Stimulated activated CD4-positive, alpha-beta T cell treated with anti-CD3 and anti-CD28 coated beads, Interleukin-1b, Interleukin-23, amount 100 ng/mL, for 4 hours (primary cell): Measurements from ENCODE around the gene MYL4.
"Not testable (repeated sequence)": the region's sequence is repeated elsewhere in the genome, so short reads cannot be mapped to it uniquely, and the experiment has no call there.

ENCODE experiments used
- DNase-seq, 2 donors: peaks; one replicate each; pipeline ENCODE4 v3.0.0-alpha.2; 2020; ENCODE audit warnings: low read depth in 2 of 2

Gene MYL4

GRCh38 chr17:47208744-47209488, at the start of gene MYL4:
TSS of gene MYL4 (plus strand) at chr17:47209348. CDS start at chr17:47209423, 75 bp downstream.
- DNase-seq, result no peak

DNA sequence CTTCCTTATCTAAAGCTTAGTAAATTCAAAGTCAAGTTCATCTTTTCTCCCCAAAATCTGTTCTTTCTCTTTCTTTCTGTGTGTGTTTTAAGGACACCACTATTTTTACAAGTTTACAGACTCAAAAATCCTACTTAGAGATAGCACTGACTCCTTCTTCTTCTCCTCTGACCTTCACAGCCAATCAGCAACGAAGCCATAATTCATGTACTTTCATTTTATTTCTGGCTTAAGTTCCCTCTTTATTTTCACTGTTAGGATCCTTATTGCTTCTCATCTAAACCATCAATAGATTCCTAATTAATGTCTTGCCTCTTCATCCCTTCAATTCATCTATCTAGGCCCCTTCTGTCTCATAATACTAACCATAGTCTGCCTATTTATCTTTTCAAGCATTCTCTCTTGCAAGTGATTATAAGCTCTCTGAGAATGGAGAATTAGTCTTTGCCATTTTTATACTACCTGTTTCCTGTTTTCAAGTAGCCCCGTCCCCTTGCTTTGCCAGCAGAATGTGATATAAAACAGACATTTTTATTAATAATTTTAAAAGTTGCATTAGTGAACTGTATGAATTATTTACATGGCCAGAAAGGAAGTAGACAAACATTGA, 47.0 kb upstream of the MYL4 start:
- no peak for DNase-seq

- DNase-seq, result no peak
Measured at GRCh38 chr17:47164263-47164662, 44.9 kb upstream of the MYL4 start.

DNA sequence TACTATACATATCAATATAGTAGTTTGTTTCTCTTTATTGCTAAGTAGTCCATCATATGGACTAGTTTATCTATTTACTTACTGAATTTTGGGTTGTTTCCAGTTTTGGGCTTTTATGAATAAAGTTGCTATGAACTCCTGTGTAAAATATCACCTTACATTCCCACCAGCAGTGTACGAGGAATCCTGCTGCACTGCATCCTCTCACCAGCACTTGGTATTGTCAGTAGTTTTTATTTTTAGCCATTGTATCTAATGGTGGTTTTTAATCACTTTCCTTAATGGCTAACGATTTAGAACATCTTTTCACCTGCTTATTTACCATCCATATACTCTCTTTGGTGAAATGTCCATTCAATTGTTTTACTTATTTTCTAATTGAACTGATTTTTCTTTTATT, 44.0 kb upstream of the MYL4 start:
- no peak for DNase-seq

- DNase-seq, result not testable (repeated sequence)
Measured at GRCh38 chr17:47166854-47167253, 42.3 kb upstream of the MYL4 start.

DNA sequence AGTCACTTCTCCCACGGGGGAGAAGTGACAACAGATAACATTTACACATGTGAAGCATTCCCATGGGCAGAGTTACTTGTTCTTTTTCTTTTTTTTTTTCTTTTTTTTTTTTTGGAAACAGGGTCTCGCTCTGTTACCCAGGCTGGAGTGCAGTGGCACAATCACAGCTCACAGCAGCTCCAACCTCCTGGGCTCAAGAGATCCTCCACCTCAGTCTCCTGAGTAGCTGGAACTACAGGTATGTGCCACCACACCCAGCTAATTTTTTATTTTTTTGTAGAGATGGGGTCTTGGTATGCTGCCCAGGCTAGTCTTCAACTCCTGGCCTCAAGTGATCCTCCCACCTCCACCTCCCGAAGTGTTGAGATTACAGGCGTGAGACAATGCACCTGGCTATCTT, 40.3 kb upstream of the MYL4 start:
- DNase-seq, result not testable (repeated sequence)

GRCh38 chr17:47170710-47171109, 38.4 kb upstream of the MYL4 start:
- DNase-seq, result no peak

GRCh38 chr17:47172696-47173565, 36.2 kb upstream of the MYL4 start:
- no peak for DNase-seq

GRCh38 chr17:47174823-47175222, 34.3 kb upstream of the MYL4 start:
- not testable (repeated sequence) for DNase-seq

DNA sequence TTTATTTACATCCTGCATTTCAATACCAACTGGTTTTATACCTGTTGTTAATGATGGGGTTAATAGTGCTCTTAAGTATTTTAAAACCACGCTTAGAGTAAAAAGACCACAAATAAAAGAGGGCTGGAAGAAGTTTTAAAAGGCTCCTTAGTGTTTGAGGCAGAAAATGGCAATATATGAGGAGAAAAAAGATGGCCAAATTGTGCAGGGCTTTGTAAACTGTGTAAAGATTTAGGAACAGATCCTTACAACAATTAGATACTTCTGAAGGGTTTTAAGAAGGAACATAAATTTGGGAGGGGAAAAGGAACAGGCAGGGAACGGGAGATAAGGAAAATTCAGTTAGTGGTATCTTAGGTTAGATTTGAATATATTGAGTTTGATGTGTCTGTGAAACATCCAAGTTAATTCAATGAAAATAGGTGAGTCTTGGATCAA, 32.7 kb upstream of the MYL4 start:
- DNase-seq, result no peak

GRCh38 chr17:47177261-47177660, 31.9 kb upstream of the MYL4 start:
- no peak for DNase-seq

- no peak for DNase-seq
Measured at GRCh38 chr17:47179141-47179540, 30.0 kb upstream of the MYL4 start.

DNA sequence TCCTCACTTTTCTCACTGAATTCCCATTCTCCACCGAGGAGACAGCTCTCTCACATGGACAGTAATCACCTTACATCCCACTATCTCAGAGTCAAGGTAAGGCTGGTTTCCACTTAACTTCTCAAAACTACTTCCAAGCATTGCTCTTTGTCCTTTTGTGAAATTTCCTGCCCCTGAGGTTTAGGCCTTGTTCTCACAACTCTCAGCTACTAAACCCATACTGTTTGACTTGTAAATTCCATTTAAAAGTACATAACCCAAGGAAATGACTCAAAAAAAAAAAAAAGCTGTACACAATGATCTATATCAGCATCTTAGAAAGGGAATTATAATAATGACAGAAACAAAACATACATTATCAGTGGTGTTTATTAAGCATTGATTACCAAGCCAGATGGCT, 28.8 kb upstream of the MYL4 start:
- DNase-seq, result no peak

- DNase-seq, result not testable (repeated sequence)
Measured at GRCh38 chr17:47180988-47181387, 28.2 kb upstream of the MYL4 start.

DNA sequence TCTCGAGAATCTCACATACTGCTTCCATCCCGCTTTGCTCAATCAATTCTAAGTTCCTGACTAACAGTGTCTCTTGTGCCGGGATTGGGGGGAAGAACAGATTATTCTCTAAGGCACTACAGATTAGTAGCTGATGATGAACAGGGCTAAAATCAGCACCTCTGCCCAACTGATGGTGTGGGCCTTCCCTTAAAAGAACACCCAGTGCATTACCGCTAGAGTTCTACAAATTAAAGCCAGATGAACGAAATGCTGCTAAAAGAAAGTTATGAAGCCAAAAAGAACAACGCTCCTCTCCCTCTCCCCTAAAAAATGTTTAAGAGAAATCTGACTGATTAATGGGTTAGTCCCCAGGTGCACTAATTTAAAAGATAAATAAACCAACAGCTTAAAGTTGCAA, 24.5 kb upstream of the MYL4 start:
- no peak for DNase-seq

- DNase-seq, result no peak
Measured at GRCh38 chr17:47188271-47188875, 20.8 kb upstream of the MYL4 start.

DNA sequence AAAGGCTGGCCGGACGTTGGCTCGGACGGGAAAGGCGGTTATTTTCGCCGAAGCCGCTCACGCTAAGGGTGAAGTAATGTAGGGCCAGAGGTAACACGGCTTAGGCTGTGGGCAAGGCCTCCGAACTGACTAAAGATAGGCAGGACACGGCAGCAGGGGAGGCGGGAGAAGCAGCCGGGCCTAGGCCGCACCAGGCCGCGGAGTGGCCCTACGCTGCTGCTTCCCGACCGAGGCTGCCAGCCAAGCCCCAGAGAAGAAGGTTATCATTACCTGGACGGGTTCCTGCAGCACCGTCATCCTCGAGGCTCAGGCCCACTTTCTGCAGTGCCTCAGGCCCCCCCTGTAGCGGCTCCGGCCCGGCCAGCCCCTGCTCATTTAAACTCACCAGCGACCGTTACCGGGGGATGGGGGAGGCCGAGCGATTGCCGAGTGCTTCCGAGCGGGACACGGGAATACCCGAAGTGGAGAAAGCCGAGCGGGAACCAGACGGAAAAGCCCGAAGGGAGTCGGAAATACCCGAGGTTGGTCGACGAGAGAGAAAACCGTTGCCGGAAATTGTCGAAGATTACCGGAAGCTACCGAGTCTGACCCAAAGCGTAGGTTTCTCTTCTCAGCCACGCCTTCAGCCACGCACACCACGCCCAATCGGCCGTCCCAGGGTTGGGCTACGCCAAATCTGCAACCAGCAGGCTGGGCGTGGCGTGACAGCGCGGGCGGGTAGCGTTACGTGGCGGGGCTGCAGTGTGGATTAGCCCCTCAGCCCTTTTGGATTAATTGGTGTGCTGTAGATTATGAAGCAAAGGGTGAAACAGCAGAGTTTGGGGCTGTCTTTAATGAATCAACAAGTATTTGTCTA, 20.0 kb upstream of the MYL4 start, which contains the start of gene CDC27:
TSS of gene CDC27 (minus strand) at position 420 of the 856 bp plus-strand sequence. CDS start at position 297, 123 bp downstream.
- peak; percentile 100 for DNase-seq

- no peak for DNase-seq
Measured at GRCh38 chr17:47189732-47190237, 19.4 kb upstream of the MYL4 start.

GRCh38 chr17:47190243-47190642, 18.9 kb upstream of the MYL4 start:
- DNase-seq, result no peak

GRCh38 chr17:47190770-47191169, 18.4 kb upstream of the MYL4 start:
- no peak for DNase-seq

DNA sequence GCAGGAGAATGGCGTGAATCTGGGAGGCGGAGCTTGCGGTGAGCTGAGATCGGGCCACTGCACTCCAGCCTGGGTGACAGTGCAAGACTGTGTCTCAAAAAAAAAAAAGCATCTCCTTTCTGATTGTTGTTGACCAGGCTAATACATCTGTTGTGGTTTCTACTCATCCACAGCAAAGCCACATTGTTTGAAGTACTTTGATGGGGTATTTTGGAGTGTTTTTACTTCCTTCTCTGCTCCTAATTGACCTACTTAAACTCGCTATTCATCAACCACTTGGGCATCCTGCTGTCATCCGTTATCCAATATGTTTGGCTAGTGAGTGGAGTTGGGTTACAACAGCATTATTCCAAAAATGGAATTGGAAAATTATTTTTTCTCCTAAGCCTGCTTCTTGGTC, 16.6 kb upstream of the MYL4 start:
- no peak for DNase-seq
